OCI-LY1 (cell line): ENCODE data around the gene AFAP1.

Experiments used
- EZH2 ChIP-seq: fragments of 200-600 bp; sonication (generic), shearing (Covaris generic); IDR thresholded peaks from 2 replicates; pipeline ENCODE4 v1.8.0; 2017; ENCODE audit warnings: borderline replicate concordance, mixed run types, mild to moderate bottlenecking, antibody characterized with exemption, low read length, moderate library complexity, mixed read lengths
- TF ChIP-seq, protein P1 (sequence below): fragments of 200-600 bp; sonication (generic), shearing (Covaris generic); IDR thresholded peaks from 2 replicates; pipeline ENCODE4 v1.5.1; 2017; ENCODE audit warnings: mild to moderate bottlenecking, antibody characterized with exemption, low read length, moderate library complexity, mixed read lengths

DNA sequence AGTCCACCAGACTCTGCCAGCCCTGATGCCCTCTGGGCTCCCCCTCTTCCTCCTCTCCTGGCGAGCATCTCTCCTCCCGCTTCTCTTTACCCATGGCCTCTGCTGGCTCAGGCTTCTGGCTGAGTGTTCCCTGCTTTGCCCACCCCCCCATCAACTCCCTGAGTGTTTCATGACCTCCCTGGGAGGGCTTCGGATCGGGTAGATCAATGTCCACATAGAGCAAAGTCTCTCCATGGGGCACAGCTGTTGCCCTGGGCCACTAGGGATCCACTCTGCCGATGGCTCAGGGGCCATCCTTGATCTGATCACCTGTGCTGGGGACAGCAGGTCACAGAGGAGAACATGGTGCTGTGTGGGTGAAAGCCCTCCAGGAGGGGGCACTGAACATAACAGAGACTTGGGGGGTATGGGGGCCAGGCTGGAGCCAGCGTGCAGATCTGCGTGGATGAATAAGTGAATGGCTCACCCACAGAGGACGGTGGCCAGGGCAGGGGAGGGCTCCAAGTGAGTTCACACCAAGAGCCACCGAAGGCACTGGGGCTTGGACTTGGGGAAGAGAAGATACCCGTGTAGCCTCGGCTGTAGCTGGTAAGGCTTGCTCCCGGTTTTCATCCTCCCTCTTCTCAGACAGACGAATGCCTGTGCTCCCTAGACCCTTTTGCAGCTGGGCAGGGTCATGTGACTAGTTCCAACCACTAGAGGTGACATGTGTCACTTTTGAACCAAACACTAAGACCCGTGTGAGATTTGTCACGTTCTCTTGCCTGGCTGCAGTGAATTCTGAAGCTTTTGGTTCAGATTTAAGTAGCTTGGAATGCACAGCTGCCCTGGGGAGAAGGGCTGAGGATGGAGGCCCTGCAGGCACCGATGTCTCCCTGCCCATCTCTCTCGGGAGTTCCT is 23.2 kb upstream of the AFAP1 start:
- TF ChIP-seq, protein P1, sequence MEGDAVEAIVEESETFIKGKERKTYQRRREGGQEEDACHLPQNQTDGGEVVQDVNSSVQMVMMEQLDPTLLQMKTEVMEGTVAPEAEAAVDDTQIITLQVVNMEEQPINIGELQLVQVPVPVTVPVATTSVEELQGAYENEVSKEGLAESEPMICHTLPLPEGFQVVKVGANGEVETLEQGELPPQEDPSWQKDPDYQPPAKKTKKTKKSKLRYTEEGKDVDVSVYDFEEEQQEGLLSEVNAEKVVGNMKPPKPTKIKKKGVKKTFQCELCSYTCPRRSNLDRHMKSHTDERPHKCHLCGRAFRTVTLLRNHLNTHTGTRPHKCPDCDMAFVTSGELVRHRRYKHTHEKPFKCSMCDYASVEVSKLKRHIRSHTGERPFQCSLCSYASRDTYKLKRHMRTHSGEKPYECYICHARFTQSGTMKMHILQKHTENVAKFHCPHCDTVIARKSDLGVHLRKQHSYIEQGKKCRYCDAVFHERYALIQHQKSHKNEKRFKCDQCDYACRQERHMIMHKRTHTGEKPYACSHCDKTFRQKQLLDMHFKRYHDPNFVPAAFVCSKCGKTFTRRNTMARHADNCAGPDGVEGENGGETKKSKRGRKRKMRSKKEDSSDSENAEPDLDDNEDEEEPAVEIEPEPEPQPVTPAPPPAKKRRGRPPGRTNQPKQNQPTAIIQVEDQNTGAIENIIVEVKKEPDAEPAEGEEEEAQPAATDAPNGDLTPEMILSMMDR: no peak
- TF ChIP-seq EZH2: no peak
